ENCODE measurements around the gene PCDH9.

- TF ChIP-seq CTCF (IDR thresholded peaks at IDR 0.05) (no peak), POLR2A (IDR thresholded peaks at IDR 0.05) (no peak)
These were observed 113.1 kb downstream of the PCDH9 start for GRCh38 chr13:67117010-67117550.
